Subcutaneous adipose tissue (tissue), 4 donors: ENCODE measurements around the gene CFTR. TPM values are rescaled to one million over a fixed set of nuclear protein-coding genes. Genes with fewer than 3 reads are reported as not detected.

Source experiments
- total RNA-seq, 4 donors: library from RNA; depleted of rRNA; stranded (reverse); fragments of >200 nt; gene quantifications; one replicate each; pipeline ENCODE4 v1.1.0, GENCODE V29; 2016
- TF ChIP-seq, protein P1 (sequence below): fragments of 450-650 bp; IDR thresholded peaks from one replicate; pipeline ENCODE4 v1.5.1; 2016; ENCODE audit warnings: low read depth, mild to moderate bottlenecking, control low read depth, antibody characterized with exemption, moderate library complexity

Gene CFTR
- total RNA-seq, 4 donors from 2014 or later: 2.6 TPM; not detected in 3

DNA sequence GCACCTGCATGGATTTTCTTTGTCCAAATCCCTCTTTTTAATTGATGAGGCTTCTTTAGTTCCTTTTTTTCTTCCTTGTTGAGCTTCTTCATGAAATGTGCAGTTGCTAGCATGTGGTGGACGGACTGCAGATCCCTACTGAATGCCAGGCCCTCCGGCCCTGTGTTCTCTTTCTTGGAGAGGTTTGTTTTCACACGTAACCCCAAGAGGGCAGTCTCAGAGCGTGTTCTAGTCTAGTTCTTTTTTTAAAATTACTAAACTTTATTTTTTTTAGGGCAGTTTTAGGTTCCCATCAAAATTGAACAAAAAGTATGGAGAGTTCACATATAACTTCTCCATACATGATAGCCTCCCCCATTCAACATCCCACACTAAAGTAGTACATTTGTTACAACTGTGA is 190.0 kb downstream of the CFTR start:
- TF ChIP-seq, protein P1, sequence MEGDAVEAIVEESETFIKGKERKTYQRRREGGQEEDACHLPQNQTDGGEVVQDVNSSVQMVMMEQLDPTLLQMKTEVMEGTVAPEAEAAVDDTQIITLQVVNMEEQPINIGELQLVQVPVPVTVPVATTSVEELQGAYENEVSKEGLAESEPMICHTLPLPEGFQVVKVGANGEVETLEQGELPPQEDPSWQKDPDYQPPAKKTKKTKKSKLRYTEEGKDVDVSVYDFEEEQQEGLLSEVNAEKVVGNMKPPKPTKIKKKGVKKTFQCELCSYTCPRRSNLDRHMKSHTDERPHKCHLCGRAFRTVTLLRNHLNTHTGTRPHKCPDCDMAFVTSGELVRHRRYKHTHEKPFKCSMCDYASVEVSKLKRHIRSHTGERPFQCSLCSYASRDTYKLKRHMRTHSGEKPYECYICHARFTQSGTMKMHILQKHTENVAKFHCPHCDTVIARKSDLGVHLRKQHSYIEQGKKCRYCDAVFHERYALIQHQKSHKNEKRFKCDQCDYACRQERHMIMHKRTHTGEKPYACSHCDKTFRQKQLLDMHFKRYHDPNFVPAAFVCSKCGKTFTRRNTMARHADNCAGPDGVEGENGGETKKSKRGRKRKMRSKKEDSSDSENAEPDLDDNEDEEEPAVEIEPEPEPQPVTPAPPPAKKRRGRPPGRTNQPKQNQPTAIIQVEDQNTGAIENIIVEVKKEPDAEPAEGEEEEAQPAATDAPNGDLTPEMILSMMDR: no peak

DNA sequence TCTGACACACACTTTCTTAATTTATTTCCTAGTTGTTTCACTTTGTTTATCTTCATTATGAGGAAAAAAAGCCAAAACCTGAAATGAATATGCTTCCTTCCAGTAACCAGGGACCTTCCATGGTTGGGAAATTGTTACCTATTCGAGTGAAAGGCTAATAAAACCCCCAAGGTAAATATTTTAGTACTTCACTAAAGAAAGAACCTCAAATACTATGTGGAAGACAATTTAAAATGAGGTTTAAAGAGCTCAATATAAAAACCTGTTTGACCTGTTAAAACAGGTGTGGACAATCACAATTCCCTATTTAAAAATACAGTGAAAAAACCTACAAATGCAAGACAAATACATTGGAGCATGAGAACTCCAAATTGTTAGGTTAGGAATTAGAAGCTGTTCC is 192.6 kb downstream of the CFTR start:
- TF ChIP-seq, protein P1: no peak

DNA sequence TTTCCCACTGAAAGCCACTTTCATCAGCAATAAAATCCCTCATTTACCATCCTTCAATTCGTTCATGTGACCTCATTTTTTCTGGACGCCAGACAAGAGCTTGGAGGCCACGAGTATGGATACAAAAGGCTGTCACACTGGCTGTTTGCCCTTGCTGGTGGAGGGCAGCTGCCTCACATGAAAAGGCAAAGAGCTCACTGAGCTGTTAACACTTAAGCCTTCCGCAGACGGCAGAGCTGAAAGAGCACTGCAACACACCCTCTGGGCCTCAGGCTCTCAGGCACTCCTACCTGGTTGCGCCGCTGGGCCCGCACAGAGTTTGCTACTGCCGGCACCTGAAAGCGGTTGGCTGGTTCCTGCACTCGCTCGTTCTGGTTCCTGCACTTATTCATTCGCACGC is 193.5 kb downstream of the CFTR start:
- TF ChIP-seq, protein P1: no peak

DNA sequence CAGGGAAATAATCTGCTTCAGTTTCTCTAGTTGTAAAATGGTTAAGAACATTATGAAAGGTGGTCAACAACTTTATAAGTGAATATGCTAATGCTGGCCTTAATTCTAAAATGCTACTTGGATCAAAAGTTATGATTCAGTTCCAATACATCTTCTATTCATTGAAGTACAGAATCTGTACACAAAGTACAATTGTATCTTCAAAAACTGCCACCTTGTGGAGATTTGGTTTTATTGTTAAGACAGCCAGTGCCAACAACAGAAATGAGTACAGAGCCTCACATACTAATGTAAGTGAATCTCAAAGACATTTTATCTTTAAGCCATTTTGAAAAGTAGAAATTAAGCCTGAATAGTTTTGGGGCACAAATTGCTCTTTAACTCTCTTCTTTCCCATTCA is 194.0 kb downstream of the CFTR start:
- TF ChIP-seq, protein P1: no peak

DNA sequence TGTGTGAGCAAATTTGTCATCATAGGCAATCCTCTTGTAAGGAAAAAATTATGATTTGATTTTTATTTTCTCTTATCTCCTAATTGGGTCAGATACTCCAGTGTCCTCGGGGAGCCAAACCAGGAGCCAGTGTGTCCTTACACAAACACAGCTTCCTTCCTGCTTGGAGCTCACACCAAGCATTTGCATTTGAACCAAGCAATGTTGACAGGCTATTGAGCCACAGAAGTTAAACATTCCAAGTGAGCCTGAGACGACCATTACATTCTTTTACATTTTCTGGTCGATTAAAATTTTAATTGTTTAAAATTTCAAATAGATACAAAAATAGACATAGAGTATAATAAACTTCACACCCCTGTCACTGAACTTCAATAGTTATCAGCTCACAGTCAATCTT is 194.8 kb downstream of the CFTR start:
- TF ChIP-seq, protein P1: no peak

DNA sequence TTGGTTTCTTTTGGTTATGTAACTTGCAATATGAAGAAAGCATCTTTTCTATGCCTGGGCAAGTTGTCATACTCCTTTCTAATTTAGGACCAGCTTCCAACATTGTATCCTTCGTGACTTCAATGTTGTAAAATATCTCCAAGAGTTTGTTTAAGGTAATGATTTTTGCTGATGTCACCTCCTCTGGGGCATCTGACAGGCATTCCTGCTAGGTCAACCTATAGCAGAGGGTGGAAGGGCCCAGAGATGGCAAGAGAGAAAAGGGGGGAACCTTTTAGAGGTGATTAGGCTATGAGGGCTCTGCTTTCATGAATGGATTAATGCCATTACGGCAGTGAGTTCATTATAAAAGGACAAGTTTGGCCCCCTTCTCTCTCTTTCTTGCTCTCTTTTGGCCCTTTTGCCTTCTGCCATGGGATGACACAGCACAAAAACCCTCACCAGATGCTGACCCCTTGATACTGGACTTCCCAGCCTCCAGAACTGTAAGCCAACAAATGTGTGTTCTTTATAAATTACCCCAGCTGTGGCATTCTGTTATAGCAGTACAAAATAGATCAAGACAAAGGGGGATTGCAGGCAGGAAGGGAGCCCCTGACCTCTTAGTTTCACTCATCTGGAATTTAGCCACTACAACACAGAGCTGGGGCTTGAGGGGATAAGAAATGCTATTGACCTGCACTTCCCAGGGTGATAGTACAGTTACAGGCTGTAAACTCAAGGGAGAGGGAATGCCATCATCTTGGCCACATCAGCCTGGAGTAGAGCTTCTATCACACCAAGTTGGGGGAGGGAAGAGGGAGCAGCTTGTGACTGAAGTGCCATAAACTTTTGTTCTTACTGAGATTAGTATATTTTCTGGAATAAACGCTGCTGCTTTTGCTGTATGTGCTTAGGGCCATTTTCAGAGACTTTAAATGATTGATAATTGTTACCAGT is 195.9 kb downstream of the CFTR start:
- TF ChIP-seq, protein P1: no peak

DNA sequence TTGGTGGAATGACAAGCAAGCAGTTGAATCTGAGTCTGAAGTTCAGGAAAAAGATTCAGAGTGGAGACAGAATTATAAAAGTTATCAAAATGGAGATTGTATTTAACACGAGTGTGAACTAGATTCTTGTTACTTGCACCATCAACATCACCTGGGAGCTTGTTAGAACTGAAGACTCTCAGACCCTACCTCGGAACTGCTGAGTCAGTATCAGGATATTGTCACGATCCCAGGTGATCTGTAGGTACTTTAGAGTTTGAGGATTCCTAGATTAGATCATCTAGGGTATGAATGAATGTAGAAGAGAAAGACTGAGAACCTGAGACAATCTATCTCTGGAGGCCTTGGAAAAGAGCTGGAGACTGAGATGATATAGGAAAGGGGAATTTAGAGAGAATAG is 199.3 kb downstream of the CFTR start:
- TF ChIP-seq, protein P1: no peak
